SK-N-SH (cell line): Measurements from ENCODE around the gene MYLK4.

Experiments used
- ELF1 ChIP-seq: IDR thresholded peaks from 2 replicates; pipeline ENCODE4 v1.4.0; 2012
- EP300 ChIP-seq, 2 experiments: IDR thresholded peaks; 2 replicates each; pipeline versions ENCODE4 v1.4.0 to v1.6.1; 2012; ENCODE audit warnings: borderline replicate concordance in 1 of 2, low read depth in 1 of 2, low read length in 1 of 2
- FOXM1 ChIP-seq: IDR thresholded peaks from 2 replicates; pipeline ENCODE4 v1.4.0; 2012; ENCODE audit warnings: low read depth, mild to moderate bottlenecking
- MAX ChIP-seq: IDR thresholded peaks from 2 replicates; pipeline ENCODE4 v1.4.0; 2012; ENCODE audit warnings: low read depth
- SIN3A ChIP-seq: IDR thresholded peaks from 2 replicates; pipeline ENCODE4 v1.6.1; 2012; ENCODE audit warnings: low read depth, mild to moderate bottlenecking, low read length, moderate library complexity, borderline replicate concordance
- SMC3 ChIP-seq: IDR thresholded peaks from 2 replicates; pipeline ENCODE4 v1.6.1; 2012; ENCODE audit warnings: low read depth, low read length, improper control_type of control experiment
- TAF1 ChIP-seq: IDR thresholded peaks from 2 replicates; pipeline ENCODE4 v1.6.1; 2012; ENCODE audit warnings: low read depth, mild to moderate bottlenecking, low read length, moderate library complexity, borderline replicate concordance
- YY1 ChIP-seq: IDR thresholded peaks from 2 replicates; pipeline ENCODE4 v1.4.0; 2012; ENCODE audit warnings: low read depth, mild to moderate bottlenecking
- TF ChIP-seq, protein P1 (sequence below): fragments of 200-600 bp; sonication (generic); IDR thresholded peaks from 2 replicates; pipeline ENCODE4 v1.6.1; 2017; ENCODE audit warnings: antibody characterized with exemption, mild to moderate bottlenecking, moderate library complexity
- TF ChIP-seq, protein P2 (sequence below): IDR thresholded peaks from 2 replicates; pipeline ENCODE4; 2012

DNA sequence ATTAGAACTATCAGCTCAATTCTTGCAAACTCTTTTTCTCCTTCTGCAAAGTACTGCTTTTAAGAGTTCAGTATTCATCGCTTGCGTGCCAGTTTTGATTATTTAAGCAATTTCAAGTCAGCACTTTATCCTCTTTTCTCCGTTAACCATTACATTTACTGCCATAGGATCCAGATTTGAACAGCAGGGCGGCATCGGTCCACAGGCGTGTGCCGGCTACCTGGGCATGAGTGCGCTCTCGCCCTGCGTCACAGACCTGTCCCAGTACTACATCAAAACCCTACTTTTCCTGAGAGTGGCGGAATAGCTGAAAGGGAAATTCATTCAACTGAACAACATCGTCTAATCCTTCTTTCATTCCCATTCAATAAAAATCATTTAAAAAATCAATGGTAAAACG lies 53.4 kb downstream of the MYLK4 start:
- TF ChIP-seq YY1, result no peak
- TF ChIP-seq, protein P1, sequence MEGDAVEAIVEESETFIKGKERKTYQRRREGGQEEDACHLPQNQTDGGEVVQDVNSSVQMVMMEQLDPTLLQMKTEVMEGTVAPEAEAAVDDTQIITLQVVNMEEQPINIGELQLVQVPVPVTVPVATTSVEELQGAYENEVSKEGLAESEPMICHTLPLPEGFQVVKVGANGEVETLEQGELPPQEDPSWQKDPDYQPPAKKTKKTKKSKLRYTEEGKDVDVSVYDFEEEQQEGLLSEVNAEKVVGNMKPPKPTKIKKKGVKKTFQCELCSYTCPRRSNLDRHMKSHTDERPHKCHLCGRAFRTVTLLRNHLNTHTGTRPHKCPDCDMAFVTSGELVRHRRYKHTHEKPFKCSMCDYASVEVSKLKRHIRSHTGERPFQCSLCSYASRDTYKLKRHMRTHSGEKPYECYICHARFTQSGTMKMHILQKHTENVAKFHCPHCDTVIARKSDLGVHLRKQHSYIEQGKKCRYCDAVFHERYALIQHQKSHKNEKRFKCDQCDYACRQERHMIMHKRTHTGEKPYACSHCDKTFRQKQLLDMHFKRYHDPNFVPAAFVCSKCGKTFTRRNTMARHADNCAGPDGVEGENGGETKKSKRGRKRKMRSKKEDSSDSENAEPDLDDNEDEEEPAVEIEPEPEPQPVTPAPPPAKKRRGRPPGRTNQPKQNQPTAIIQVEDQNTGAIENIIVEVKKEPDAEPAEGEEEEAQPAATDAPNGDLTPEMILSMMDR, result no peak
- TF ChIP-seq FOXM1, result no peak
- no peak for TF ChIP-seq SMC3
- no peak for TF ChIP-seq MAX
- TF ChIP-seq, protein P2, sequence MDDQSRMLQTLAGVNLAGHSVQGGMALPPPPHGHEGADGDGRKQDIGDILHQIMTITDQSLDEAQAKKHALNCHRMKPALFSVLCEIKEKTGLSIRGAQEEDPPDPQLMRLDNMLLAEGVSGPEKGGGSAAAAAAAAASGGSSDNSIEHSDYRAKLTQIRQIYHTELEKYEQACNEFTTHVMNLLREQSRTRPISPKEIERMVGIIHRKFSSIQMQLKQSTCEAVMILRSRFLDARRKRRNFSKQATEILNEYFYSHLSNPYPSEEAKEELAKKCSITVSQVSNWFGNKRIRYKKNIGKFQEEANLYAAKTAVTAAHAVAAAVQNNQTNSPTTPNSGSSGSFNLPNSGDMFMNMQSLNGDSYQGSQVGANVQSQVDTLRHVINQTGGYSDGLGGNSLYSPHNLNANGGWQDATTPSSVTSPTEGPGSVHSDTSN, result no peak
- no peak for TF ChIP-seq EP300 (IDR thresholded peaks at IDR 0.05; ENCODE audit: borderline replicate concordance in 1 of 2, low read depth in 1 of 2, low read length in 1 of 2)
- no peak for TF ChIP-seq TAF1
- no peak for TF ChIP-seq SIN3A
- no peak for TF ChIP-seq ELF1
